Measurements from ENCODE around the gene RBM20.

Gene RBM20

DNA sequence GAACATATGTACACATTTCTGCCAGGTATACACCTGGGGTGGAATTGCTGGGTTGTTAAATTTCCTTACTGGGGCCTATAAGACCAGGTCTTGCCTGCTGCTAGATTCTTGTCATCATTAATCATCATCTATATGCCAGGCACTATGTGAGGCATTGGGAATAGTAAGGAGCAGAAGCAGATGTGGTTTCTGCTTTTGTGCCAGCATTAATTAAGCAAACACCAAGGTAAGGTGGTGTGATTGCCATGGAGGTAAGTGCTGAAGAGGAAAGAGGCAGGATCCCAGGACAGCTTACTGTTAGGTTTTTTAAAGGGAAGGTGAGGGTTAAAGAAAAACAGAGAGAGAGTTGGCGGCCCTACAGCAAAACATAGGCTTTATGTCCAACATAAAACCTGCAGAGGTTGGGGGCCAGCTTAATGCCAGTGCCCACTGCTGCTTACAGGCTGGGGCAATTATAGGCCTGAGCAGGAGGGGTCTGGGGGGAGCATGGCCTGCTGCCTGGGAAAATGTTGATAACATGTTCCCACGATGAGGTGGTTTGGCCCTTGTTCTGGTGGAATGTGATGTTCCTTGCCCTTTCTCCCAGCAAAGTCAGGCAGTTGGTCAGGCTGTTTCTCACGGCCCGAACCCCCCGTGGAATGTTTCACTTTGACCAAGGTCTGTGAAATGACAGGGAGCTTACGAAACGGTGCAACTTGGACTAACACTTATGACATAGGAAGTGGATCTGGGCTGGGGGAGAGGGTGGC is 93.9 kb downstream of the RBM20 start:
- no peak for DNase-seq (ENCODE audit: low spot score)

DNA sequence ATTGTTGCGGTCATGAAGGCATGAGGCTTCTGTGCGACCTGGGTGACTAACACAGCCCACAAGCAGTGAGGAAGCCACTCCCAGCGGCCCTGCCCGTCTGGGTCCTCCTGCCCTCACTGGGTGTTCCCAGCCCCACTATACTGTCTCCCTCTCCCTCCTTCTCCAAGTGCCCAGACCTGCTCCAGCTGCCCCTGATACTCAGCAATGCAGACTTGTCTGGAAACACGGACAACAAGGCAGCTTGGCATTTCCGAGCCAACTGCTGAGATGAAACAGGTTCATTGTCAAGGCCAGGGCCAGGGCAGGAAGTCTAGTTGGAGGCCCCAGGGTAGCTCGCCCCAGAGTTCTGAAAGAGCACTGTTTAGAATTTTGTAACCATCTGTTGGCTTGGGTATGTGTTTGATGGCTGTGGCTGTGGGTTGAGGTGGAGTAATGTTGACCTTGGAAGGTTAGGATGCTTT is 95.7 kb downstream of the RBM20 start:
- DNase-seq (ENCODE audit: low spot score) = peak; percentile 91

DNA sequence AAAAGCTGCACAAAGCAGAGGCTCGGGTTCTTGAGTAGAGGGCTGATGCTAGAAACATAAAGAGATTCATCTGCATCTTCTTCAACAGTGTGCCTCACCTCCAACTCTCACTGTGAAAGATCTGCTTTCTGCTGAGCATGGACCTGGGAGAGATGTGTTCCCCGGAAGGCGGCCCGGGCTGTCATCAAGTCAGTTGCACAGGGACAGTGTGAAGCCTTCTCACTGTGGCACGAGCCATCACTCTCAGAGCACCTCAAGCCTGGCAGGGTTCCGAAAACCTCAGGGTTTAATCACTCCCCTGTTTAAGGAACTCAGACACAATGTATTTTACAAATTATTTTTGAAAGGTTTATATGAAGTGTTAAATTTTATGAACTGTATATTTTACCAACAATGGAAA is 98.7 kb downstream of the RBM20 start:
- DNase-seq (ENCODE audit: low spot score) = no peak

DNA sequence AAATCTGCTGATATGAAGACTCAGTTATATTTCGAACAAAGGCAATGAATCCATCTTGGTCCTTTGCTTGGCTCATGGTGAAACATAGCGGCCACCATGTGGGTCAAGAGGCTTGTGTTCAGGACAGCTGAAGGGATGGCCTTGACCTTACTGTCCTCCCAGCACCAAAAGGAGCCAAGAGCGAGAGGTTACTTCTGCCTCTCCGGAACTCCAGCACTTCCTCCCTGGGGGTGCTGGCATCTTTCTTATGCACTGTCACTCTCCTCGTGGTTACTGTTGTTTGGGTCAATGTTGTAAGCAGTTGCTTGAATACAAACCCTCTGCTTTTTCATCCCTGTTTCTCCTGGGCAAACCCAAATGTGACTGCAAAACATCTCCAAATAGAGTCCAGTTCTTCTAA is 100.6 kb downstream of the RBM20 start:
- no peak for DNase-seq (ENCODE audit: low spot score)

DNA sequence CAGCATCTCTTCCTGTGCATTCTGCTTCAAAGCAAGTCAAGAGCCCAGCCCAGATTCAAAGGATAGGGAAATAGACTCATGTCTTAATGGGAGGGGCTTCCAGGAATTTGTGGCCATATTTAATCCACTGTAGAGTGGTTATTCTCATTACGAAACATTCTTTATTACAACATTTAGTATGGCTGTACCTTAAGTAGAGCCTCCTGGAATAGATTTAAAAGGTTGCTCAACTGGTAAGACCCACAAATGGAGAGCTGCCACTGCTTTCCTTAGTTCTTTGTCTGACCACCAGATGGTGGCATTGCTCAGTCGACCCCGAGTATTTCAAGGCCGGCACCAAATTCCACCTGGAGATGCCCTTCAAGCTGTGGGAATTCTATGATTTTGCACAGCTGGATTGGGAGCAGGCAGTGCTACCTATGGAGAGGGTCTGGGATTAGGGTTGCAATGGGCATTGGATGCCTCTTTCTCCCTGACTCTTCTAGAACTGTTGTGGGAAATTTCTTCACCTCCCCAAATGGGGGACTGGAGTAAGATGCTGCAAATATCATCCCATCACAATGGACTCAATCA is 102.2 kb downstream of the RBM20 start:
- DNase-seq (ENCODE audit: low spot score) = peak; percentile 50

DNA sequence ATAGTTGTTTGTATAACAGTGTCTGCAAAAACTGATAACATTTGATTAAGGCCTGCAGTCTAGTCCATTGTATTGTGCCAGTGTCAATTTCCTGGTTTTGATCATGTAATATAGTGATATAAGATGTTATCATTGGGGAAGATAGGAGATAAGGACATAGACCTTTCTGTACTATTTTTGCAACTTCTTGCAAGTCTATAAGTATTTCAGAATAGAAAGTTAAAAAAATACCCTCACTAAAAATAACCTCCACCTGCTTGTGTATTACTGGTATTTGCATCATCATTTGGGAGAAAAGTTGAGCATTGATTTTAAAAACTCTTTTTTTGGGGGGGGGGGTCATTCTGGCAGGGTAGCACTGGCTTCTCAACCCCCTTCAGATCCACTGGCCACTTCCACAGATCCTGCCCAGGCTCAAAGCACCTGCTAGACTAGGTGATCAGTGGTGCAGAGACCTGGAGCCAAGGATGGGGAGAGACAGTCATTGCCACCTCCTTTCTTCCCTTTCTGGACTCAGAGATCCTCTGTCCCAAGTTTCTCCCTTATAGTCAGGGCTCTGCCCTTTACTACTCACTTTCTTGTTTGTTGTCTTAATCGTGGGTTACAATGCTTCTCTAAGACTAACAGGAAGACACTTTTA is 103.0 kb downstream of the RBM20 start:
- no peak for DNase-seq (ENCODE audit: low spot score)

DNA sequence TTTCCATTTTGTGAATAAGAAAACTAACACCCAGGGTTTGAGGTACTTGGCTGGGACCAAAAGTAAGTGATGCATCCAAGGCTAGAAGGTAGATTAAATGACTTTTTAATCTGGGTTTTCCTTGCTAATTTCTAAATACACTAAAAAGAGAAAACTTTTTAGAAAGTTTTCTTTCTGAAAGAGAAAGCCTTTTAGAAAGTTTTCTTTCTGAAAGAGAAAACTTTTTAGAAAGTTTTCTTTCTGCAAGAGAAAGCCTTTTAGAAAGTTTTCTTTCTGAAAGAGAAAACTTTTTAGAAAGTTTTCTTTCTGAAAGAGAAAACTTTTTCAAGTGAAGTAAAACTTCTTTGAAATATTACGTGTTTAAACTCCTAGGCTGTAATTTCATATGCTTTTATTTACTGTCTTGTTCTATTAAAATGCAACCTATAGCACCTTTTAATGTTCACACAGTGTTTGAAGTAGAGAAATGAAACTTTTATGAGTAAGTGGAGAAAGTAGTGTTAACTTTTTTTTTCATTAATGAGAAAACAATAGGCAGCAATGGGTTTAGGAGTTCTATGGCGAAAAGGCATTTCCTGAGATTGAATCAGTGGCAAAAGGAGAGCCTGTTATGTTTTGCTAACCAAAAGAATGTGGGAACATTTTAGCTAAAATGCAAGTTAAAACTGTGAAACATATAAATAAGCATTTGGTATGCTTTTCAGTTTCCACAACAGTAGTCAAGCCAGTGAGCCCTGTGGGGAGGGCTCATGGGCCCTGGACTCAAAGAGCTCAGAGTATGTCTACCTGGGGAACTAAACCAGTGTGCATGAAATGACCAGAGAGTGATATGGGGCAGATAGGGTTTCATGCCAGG is 103.7 kb downstream of the RBM20 start:
- DNase-seq (ENCODE audit: low spot score) = no peak

DNA sequence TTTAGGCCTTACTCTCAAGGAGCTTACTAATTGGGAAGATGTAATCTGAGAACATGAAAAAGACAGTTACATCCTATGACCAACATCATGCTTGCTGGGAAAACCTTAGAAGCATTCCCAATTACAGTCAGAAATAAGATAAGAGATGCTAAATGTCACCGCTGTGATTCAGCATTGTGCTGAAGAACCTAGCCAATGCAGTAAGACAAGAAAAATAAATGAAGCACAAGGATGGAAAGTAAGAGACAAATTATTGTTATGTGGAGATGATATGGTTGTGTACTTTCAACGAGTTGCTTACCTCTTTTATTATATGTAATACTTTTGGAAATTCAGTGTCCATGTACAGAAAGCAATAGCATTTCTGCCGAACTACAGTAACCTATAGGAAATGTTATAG is 104.8 kb downstream of the RBM20 start:
- DNase-seq (ENCODE audit: low spot score) = no peak

DNA sequence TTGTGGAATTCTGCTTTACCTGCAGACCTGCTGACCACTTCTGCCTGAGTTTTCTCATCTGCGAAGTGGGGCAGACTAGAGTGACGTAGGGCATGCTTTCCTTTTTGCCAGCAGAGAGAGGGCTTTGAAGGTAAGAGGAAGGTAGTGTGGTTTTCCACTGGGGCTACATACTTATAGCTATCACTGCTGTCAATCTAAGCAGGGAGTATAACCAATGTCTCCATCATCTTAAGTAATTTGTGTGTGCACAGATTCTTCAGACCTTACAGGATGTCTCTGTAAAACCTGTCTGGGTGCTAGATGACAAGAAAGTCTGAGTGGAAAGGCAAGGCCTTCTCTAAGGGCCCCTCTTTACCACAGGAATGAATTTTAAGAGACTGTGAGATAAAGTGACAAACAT is 106.8 kb downstream of the RBM20 start:
- DNase-seq (ENCODE audit: low spot score) = no peak

DNA sequence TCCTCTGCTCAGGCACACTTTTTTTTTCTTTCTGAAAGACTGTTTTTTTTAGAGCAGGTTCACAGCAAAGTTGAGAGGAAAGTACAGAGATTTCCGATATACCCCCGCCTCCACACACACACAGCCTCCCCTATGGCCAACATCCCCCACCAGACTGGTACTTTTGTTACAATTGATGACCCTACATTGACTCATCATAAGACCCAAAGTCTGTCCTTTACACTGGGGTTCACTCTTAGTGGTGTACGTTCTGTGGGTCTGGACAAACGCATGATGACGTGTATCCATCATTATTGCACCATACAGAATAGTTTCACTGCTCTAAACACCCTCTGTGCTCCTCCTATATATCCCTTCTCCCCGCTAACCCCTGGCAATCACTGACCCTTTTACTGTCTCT is 107.7 kb downstream of the RBM20 start:
- DNase-seq (ENCODE audit: low spot score) = no peak

DNA sequence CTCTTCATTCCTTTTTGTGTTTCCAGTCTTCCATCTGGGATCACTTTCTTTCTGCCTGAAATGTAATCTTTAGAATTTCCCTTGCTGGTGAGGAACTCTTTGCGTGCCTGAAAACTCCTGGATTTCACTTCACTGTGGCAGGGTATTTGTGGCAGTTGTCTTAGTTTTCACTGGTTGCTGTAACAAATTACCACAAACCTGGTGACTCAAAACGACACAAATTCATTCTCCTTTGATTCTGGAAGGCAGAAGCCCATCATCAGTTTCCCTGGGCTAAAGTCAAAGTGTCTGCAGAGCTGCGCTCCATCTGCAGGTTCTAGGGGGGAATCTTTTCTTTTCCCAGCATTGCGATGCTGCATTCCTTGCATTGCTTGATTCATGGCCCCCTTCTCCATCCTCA is 109.3 kb downstream of the RBM20 start:
- no peak for DNase-seq (ENCODE audit: low spot score)

DNA sequence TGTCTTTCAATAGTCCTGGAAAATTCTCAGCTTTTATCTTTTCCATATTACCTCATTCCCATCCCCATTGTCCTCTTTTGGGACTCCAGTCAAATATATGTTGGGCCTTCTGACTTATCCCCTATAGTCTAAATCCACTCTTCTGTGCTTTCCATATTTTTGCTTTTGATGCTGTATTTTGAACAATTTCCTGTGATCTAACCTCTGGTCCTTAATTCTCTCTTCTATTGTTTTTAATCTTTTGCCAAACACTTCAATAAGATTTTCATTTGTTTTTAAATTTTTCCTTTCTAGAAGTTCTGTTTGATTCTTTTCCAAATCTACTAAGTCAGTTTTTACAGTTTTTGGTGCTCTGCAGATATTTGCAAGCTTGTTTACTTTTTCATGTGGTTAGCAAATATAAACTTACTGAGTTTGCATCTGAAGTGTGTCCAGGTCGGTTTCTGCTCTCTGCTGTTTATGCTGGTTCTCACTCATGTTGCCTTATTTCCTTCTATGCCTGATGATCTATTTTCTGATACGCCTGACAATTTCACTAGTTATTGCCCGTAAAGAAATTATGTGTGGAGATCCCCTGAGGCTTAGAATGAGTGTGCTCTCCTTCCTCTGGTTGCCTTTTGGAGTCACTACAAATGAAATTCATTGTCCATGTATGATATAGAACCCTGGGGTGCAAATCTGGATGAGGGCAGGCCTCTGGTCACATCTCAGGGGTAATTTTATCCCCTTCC is 110.4 kb downstream of the RBM20 start:
- no peak for DNase-seq (ENCODE audit: low spot score)

DNA sequence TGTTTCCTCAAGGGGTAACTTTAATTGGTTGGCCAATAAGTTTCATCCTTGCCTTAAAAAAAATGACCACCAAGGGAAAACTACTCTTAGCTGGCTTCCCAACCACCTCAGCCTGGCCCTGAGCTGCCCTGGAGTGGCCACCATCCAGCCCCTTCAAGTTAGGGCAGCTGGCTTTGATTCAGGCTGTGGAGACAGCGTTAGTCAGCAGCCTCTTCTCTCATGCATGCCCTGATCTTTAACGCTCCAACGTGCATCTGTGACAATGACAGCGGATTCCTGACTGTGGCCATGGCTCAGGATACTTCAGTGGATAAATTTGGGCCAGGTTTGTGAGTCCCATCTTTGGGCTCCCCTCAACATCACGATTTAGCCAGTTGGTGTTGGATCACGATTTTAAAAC is 111.6 kb downstream of the RBM20 start:
- DNase-seq (ENCODE audit: low spot score) = no peak

DNA sequence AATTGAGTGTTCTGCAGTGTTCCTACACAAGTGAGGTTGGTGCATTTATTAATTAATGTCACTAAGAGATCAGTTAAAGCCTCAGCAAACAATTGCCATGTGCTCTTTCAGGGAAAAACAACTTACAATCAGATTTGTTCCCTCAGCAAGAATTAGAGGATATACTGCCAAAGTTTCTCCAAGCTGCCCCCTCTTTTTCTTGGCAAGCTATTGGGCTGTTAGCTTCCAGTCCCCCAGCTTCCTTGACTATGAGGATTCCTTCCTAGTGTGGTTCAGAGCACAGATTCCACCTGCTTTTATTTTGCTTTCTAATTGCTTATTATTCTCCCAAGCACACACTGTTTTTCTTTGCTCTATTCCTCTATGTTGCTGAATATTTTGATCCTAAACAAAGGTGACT is 112.7 kb downstream of the RBM20 start:
- peak; percentile 44 for DNase-seq (ENCODE audit: low spot score)

DNA sequence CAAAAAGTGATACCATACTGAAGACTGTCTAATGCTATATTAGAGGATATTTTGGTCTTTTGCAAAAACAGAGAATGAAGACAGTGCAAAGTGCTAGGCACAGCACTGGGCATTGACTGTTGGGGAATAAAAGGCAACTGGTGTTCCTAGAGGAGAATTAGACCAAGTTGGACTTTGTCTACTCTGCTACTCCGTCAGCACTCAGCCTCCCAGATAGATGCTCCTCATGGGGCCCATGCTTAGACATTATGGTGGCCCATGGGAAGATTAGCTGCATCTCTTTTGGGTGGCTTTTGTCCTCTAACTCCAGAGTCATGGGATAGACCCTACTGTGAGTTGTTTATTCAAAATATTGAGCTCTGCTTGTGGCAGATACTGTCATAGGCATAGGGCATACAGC is 113.5 kb downstream of the RBM20 start:
- no peak for DNase-seq (ENCODE audit: low spot score)

DNA sequence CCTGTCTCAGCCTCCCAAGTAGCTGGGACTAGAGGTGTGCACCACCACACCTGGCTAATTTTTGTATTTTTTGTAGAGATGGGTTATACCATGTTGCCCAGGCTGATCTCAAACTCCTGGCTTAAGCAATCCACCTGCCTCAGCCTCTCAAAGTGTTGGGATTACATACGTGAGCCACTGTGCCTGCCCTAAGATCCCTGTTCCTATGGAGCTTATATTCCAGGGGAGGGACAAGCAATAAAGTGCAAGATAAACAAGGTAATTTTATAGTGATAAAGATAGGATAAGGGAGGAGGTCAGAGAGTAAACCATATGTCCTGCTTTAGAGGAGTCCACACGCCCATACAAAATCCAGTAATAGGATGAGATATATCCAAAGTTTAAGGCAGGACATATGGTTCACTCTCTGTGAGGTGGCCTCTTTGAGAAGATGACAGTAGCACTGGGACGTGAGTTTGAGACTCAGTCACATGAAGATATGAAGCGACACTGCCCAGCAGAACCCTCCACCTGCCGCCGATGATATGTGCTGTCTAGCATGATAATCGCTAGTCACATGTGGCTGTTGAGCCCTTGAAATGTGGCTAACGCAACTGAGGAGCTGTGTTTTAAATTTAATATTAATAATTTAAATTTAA is 114.1 kb downstream of the RBM20 start:
- no peak for DNase-seq (ENCODE audit: low spot score)

DNA sequence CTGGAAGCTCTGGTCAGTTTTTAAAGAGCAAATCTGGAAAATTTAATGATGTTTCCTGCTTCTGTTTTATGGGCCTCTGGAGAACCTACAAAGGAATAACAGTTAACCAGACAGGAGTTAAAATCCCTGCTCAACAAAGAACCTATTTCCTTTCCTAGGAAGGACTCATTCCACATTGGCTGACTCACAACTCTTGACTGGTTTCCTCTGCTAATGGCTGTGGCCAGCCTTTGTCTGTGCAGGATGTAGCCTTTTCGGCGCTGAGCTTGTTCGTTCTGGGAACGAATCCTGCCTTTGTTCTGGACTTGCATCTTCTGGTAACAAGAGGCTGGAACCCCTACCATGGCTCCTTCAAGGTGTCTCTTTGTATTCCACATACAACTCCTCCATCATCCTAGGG is 114.8 kb downstream of the RBM20 start:
- peak; percentile 91 for DNase-seq (ENCODE audit: low spot score)

DNA sequence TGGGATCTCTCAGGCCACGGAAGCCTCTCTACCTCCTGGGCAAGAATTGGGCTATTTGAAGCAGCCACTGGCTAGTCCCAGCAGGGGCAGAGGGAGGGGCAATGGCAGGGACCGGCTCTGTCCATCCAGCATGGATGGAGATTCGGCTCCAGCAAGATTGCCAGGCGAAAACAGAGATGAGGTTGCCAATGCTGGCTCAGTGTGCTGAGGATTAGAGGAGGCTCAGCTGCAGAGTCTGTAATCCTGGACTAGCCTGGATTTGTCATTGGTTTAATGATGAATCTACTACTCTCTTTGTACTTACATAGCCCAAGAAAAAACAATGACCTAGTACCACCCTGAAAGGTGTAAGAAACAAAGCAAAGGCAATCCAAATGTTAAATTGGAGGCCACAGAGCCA is 115.4 kb downstream of the RBM20 start:
- no peak for DNase-seq (ENCODE audit: low spot score)

DNA sequence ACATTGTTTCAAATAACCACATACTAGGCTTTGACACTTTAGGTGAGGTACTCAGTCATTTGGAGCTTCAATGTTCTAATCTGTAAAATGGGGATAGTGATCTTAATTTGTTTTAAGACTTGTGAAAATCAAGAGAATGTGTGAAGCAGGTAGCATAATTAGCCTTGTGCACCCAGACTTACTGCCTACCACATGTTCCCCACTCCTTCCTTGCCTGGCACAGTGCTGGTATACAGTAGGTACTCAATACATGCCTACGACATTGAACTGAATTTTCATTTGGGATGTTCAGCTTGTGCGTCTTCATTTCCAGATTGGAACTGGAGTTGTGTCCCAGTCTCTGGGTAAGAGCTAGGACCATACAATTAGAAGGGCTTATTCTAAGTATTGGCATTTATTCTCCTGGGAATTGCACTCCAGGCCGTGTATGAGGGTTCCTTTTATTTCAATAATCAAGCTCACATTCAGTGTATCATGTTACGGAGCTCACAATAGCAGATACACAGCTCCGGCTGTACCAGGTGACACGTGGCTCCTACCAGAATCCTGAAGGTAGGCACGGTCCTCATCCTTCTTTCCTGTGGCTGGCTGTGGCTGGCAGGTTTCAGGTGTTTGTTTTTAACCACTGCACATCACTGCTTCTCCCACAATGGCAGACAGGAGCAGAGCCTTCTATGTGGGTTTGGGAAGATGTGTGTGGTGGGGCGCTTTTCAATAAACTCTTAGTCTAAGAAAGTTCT is 118.1 kb downstream of the RBM20 start:
- no peak for DNase-seq (ENCODE audit: low spot score)

DNA sequence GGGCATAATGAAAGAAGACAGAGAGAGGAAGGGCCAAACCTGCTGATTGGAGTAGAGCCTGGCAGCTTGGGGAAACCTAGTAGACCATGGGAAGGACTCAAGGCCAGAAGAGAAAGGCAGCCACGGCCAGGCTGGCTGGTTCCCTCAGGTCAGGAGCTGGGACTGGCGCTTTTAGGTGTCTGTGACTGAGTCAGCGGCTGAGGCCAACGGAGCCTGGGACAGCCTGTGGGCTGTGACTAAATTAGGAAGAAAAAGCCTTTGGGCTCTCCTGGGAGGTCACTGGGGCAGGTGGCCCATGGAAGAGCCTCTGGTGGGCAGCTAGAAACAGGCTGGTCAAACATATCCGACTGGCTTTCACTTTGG is 118.7 kb downstream of the RBM20 start:
- no peak for DNase-seq (ENCODE audit: low spot score)

DNA sequence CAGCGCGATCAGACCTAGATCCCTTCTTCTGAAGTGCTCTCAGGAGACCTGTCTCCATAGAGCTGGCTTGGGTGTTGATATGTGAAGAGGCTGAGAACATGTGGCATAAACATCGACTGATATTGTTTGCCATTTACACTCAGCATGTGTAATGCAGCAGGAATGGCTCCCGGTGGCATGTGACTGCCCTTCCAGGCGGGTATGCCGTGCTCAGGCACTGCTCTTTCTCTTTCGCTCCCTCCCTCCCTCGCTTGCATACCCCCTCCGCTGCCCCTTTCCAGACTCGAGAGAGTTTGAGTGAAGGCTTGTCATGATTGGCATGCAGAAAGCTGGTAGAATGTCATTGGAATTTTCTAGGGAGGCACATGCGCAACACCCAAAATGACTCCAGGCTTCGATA is 120.2 kb downstream of the RBM20 start:
- DNase-seq (ENCODE audit: low spot score) = peak; percentile 26
